CD14-positive monocyte (primary cell): Measurements from ENCODE around the gene PTGR1. TPM values are rescaled to one million over a fixed set of nuclear protein-coding genes. Genes with fewer than 3 reads are reported as not detected.

Source experiments
- DNase-seq, 3 donors: peaks; one replicate each; pipeline ENCODE4 v3.0.0-alpha.2; 2011 to 2022
- H2AFZ ChIP-seq: 2 replicates; pipeline ENCODE4 v1.6.0; 2012; ENCODE audit warnings: mild to moderate bottlenecking, low read depth, low read length, inconsistent platforms; ENCODE audit not compliant: insufficient read depth, poor library complexity, severe bottlenecking
- H3K27ac ChIP-seq, 2 donors: 1 replicate in 1 of 2; 2 replicates in 1 of 2; pipeline ENCODE4 v1.5.1; 2012 to 2013; ENCODE audit warnings: low read length in 2 of 2, control low read depth in 1 of 2, inconsistent platforms in 1 of 2, low read depth in 1 of 2, mild to moderate bottlenecking in 1 of 2
- H3K27me3 ChIP-seq, 2 donors: one replicate each; pipeline versions ENCODE4 v1.6.0 to v1.6.1; 2011 to 2013; ENCODE audit warnings: low read length in 2 of 2; ENCODE audit not compliant: control insufficient read depth in 2 of 2, insufficient read depth in 2 of 2
- H3K36me3 ChIP-seq, 2 donors: replicated peaks in 1 of 2; 1 replicate in 1 of 2; 2 replicates in 1 of 2; pipeline versions ENCODE4 v1.5.1 to v1.6.1; 2012 to 2013; ENCODE audit warnings: low read length in 2 of 2, control low read depth in 1 of 2, inconsistent platforms in 1 of 2, mild to moderate bottlenecking in 1 of 2; ENCODE audit not compliant: insufficient read depth in 2 of 2, control insufficient read depth in 1 of 2
- H3K4me1 ChIP-seq, 2 donors: 1 replicate in 1 of 2; 2 replicates in 1 of 2; pipeline versions ENCODE4 v1.5.1 to v1.6.1; 2012 to 2013; ENCODE audit warnings: low read length in 2 of 2, control low read depth in 1 of 2, inconsistent platforms in 1 of 2, mild to moderate bottlenecking in 1 of 2, moderate library complexity in 1 of 2; ENCODE audit not compliant: insufficient read depth in 2 of 2, control insufficient read depth in 1 of 2
- H3K4me2 ChIP-seq: replicated peaks from 2 replicates; pipeline ENCODE3; 2012; ENCODE audit warnings: low read length, moderate library complexity, mild to moderate bottlenecking; ENCODE audit not compliant: poor library complexity, severe bottlenecking; ENCODE audit errors: extremely low read depth
- H3K4me3 ChIP-seq, 3 experiments: fragments of 200-600 bp in 1 of 3; sonication (generic) in 1 of 3; replicated peaks in 1 of 3; 1 replicate in 2 of 3; 2 replicates in 1 of 3; pipeline ENCODE4 v1.5.1; 2011 to 2013; ENCODE audit warnings: low read length in 3 of 3, mild to moderate bottlenecking in 3 of 3, control low read depth in 2 of 3, low read depth in 2 of 3, inconsistent platforms in 1 of 3, moderate library complexity in 1 of 3
- H3K79me2 ChIP-seq: 2 replicates; pipeline ENCODE4 v1.6.0; 2012; ENCODE audit warnings: mild to moderate bottlenecking, control low read depth, inconsistent platforms, low read length, moderate library complexity; ENCODE audit not compliant: insufficient read depth
- H3K9ac ChIP-seq: 2 replicates; pipeline ENCODE4 v1.6.0; 2017; ENCODE audit warnings: low read length, mild to moderate bottlenecking; ENCODE audit not compliant: insufficient read depth, poor library complexity, severe bottlenecking
- H3K9me3 ChIP-seq, 2 donors: replicated peaks in 1 of 2; 1 replicate in 1 of 2; 2 replicates in 1 of 2; pipeline versions ENCODE4 v1.5.1 to v1.6.1; 2012 to 2013; ENCODE audit warnings: low read length in 2 of 2, control low read depth in 1 of 2; ENCODE audit not compliant: control insufficient read depth in 1 of 2, insufficient read depth in 1 of 2
- H4K20me1 ChIP-seq: 2 replicates; pipeline ENCODE4 v1.6.0; 2012; ENCODE audit warnings: mild to moderate bottlenecking, low read length, control low read depth, moderate library complexity; ENCODE audit not compliant: insufficient read depth
- H3K27ac Mint-ChIP-seq, 7 donors: one replicate each; pipeline ENCODE4 v1.8.0; 2020; ENCODE audit warnings: mild to moderate bottlenecking in 7 of 7, mixed read lengths in 7 of 7, moderate library complexity in 6 of 7, inconsistent platforms in 2 of 7
- H3K27me3 Mint-ChIP-seq, 3 donors: one replicate each; pipeline ENCODE4 v1.8.0; 2021 to 2022; ENCODE audit warnings: low read depth in 3 of 3, mild to moderate bottlenecking in 3 of 3, mixed read lengths in 3 of 3, moderate library complexity in 3 of 3, inconsistent platforms in 1 of 3
- H3K36me3 Mint-ChIP-seq, 2 donors: one replicate each; pipeline ENCODE4 v1.8.0; 2020; ENCODE audit warnings: mixed read lengths in 2 of 2, inconsistent platforms in 1 of 2, mild to moderate bottlenecking in 1 of 2
- H3K4me1 Mint-ChIP-seq: one replicate; pipeline ENCODE4 v1.8.0; 2020; ENCODE audit warnings: mild to moderate bottlenecking, mixed read lengths
- H3K4me3 Mint-ChIP-seq, 2 donors: one replicate each; pipeline ENCODE4 v1.8.0; 2020; ENCODE audit warnings: mild to moderate bottlenecking in 2 of 2, mixed read lengths in 2 of 2, moderate library complexity in 1 of 2
- H3K9me3 Mint-ChIP-seq, 7 donors: one replicate each; pipeline ENCODE4 v1.8.0; 2020 to 2022; ENCODE audit warnings: mixed read lengths in 7 of 7, mild to moderate bottlenecking in 6 of 7, moderate library complexity in 6 of 7, inconsistent platforms in 2 of 7
- CTCF ChIP-seq: fragments of 200-600 bp; IDR thresholded peaks from one replicate; pipeline ENCODE4 v1.8.0; 2022; ENCODE audit warnings: antibody characterized with exemption, mild to moderate bottlenecking
- WGBS: methylation state at CpG from one replicate; pipeline ENCODE4 v1.1.5; 2013; ENCODE audit warnings: missing lambda C conversion rate; ENCODE audit not compliant: insufficient coverage; 5-methylcytosine and 5-hydroxymethylcytosine counted together
- intact Hi-C, 2 donors: fragments of 100-400 bp; cut with micrococcal nuclease; formaldehyde crosslinking; loops; one replicate each; pipeline versions ENCODE4 v1.15.0 to v1.15.1; 2023
- polyA plus RNA-seq, 3 donors: library from polyadenylated mRNA; depleted of rRNA in 1 of 3; unstranded in 2 of 3; stranded (reverse) in 1 of 3; fragments of 300-500 nt in 2 of 3; fragments of >200 nt in 1 of 3; fragmentation: Illumina TruSeq in 2 of 3; gene quantifications; 1 replicate in 2 of 3; 2 replicates in 1 of 3; pipeline ENCODE4 v1.2.3, GENCODE V29; 2012 to 2021

Gene PTGR1
- polyA plus RNA-seq, 3 donors: 0.41 to 1.1 (median 0.68) TPM

GRCh38 chr9:111599955-111600343, 502 bp upstream of the PTGR1 start:
- Histone ChIP-seq H4K20me1 (no peaks in the 10 kb centered on the region), H3K27me3 (peaks cover 0 to 35% of the 10 kb centered on the region in 2 donors), H2AFZ (peak overlapping the region; percentile 95), H3K4me3 (peak overlapping the region; percentile 57 to 86 (median 59)), H3K4me2 (peak overlapping the region; percentile 88), H3K4me1 (peaks cover 15 to 25% of the 10 kb centered on the region in 2 donors), H3K27ac (no peak overlapping the region), H3K9me3 (no peaks in the 10 kb centered on the region), H3K36me3 (no peaks in the 10 kb centered on the region), H3K9ac (peak overlapping the region; percentile 49), H3K79me2 (no peaks in the 10 kb centered on the region)
- Mint-ChIP-seq H3K9me3 (peaks cover 0 to 9% (median 3%) of the 10 kb centered on the region in 7 donors), H3K36me3 (no peaks in the 10 kb centered on the region), H3K27me3 (peaks cover 28 to 53% (median 38%) of the 10 kb centered on the region in 3 donors), H3K27ac (no peak overlapping the region), H3K4me1 (peaks cover 27% of the 10 kb centered on the region), H3K4me3 (peak overlapping the region; percentile 98 to 100)
- intact Hi-C loops: loop anchor here in 1 of 2 donors (10.0 kb wide), 1 partner anchor 475 kb away; no protein-coding TSS in a partner anchor
- no peak for TF ChIP-seq CTCF
- DNase-seq: no peak
- WGBS: 60% methylated on average over 17 of the region's 17 CpGs

- Histone ChIP-seq H3K9ac (peak overlapping the region; percentile 49), H3K9me3 (no peaks in the 10 kb centered on the region), H4K20me1 (no peaks in the 10 kb centered on the region), H2AFZ (peak overlapping the region; percentile 95), H3K4me3 (peak overlapping the region; percentile 57 to 86 (median 59)), H3K36me3 (no peaks in the 10 kb centered on the region), H3K79me2 (no peaks in the 10 kb centered on the region), H3K4me2 (peak overlapping the region; percentile 88), H3K27me3 (peaks cover 0 to 35% of the 10 kb centered on the region in 2 donors), H3K4me1 (peaks cover 15 to 25% of the 10 kb centered on the region in 2 donors), H3K27ac (no peak overlapping the region)
- peak in 2 of 3 donors; percentile 10 to 17 for DNase-seq
- 0% methylated on average over 16 of the region's 16 CpGs for WGBS
- Mint-ChIP-seq H3K27me3 (peaks cover 28 to 51% (median 35%) of the 10 kb centered on the region in 3 donors), H3K27ac (peak overlapping the region in 2 of 7 donors; percentile 30 to 41), H3K9me3 (peaks cover 0 to 9% (median 3%) of the 10 kb centered on the region in 7 donors), H3K4me1 (peaks cover 27% of the 10 kb centered on the region), H3K4me3 (peak overlapping the region; percentile 98 to 100), H3K36me3 (peaks cover 0 to 1% of the 10 kb centered on the region in 2 donors)
- TF ChIP-seq CTCF: no peak
- intact Hi-C loops: loop anchor here in 1 of 2 donors (10.0 kb wide), 1 partner anchor 476 kb away; no protein-coding TSS in a partner anchor
Measured at GRCh38 chr9:111598733-111599091, 735 bp downstream of the PTGR1 start.
